ENCODE results near the gene FUT1. TPM values are rescaled to one million over a fixed set of nuclear protein-coding genes. Genes with fewer than 3 reads are reported as not detected.

The FUT1 gene
- total RNA-seq, result 0.39 TPM in 1 of 2 replicates, not detected in the other

GRCh38 chr19:48752496-48753365 lies at the start of gene FUT1:
Gene FUT1, minus strand, starts transcription at chr19:48752641. Its CDS starts 1,360 bp downstream, at chr19:48751281.

DNA sequence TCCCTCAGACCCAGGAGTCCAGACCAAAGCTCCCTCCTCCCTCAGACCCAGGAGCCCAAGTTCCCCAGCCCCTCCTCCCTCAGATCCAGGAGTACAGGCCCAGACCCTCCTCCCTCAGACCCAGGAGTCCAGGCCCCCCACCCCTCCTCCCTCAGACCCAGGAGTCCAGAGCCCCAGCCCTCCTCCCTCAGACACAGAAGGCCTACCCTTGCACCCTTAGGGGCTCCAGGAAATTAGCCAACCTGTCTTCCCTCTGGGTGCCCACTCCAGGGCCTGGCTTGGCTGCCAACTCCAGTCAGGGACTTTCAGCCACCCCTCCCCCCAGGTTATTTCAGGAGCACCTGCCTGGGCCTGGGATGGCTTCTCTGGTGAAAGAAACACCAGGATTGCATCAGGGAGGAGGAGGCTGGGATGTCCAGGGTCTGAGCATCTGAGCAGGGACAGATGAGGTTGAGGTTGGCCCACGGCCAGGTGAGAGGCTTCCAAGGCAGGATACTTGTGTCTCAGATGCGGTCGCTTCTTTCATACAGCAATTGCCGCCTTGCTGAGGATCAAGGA lies 2.7 kb upstream of the FUT1 start, which contains the start of gene FGF21:
FGF21 (plus strand) TSS at position 441 of the 558 bp plus-strand sequence. CDS start 713 bp downstream, outside the sequence.

DNA sequence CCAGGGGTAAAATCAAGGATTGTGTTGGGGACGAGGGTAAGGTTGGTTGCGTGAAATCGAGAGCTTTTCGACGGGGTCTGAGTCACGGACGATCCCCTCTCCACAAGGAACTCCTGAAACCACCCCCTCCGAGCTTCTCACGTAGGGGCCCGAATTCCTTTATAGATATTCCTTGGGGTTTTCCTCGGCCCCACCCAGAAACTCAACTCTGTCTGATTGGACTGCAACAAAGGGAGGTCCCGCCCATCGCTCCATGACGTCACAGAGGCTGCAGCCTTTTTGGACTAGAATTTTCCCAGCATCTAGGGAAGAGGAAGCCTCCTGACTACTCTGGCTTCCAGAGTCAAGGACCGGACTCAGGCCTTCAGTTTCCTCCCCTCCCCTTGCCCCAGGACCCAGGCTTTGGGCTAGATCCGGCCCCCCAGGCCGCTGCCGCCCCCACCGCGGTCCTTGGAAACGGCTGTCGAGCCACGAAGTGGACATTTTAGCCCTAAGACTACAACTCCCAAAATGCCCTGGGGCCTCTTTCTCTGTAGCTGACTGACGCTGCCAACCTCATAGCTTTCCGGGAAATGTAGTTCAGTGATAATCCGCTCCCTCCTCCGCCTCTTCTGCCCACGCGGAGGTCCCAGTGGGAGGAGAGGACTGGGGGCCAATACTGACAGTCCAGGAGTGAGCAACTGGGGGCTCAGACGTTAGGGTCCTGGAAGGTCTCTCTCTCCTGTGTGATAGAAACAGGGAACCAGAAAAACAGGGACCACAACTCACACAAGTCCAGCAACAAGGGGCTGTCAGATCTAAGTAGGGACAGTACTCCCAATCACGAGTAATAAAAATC lies 5.5 kb downstream of the FUT1 start, which contains the start of gene IZUMO1:
IZUMO1 (minus strand) TSS at position 172 of the 838 bp plus-strand sequence. CDS start 1,050 bp downstream, outside the sequence.

GRCh38 chr19:48740164-48740972 lies 12.1 kb downstream of the FUT1 start, which contains the start of gene RASIP1:
Gene RASIP1, minus strand, starts transcription at chr19:48740610. Its CDS starts 328 bp downstream, at chr19:48740282.

DNA sequence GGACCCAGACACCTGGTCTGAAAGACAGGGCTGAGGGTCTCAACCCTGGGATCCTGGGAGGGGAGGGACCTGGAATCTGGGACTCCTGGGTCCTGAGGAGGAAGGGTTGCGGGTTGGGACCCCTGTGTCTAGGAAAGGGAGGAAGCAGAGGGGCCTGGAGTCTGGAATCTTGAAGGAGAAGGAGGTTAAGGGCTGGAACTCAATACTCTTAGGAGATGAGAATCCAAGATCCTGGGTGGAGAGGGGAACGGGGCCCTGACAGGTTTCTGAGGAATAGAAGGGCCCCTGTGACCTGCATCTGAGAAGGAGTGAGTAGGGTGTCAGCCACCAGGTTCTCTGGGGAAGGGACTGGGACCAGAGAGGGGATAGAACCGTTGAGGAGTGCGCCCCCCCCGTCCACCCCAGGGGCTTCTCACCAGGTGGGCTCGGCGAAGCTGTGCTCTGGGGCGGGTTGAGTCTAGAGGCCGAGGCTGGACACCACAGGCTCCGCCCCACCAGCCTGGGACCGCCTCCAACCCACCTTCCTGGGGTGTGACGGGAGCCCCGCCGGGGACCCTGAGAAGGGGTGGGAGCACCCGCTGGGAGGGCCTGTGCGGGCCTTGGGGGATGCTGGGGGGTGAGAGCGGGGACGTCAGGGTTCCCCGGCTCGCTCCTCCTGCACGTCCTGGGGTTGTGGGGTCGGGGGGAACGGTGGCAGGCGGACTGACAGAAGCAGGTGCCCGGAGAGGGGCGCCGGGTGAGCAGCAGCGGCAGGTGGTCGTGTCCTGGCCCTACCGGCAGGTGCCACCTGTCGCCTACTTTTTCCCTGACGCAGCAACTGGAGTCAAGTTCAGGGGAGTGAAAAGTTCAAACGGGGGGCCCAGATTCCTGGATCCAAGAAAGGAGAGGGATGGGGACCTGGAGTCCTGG lies 32.9 kb downstream of the FUT1 start, which contains the start of gene MAMSTR:
MAMSTR (minus strand) TSS at position 463 of the 909 bp plus-strand sequence. CDS start 694 bp downstream, outside the sequence.

Other genes starting within 250 kb of the FUT1 start
- 0.26 and 4.5 TPM in 2 replicates for gene LMTK3, start 240.8 kb downstream of the FUT1 start, total RNA-seq
- 0.08 TPM in 1 of 2 replicates, not detected in the other for gene SULT2B1, start 200.5 kb downstream of the FUT1 start, total RNA-seq
- gene SPACA4, start 145.9 kb downstream of the FUT1 start, total RNA-seq, result not detected in 2 replicates
- 0.26 TPM in 1 of 2 replicates, not detected in the other for gene FAM83E, start 137.6 kb downstream of the FUT1 start, total RNA-seq
- 3,283 and 3,843 TPM in 2 replicates for gene RPL18, start 133.5 kb downstream of the FUT1 start, total RNA-seq
- gene SPHK2, start 133.1 kb downstream of the FUT1 start, total RNA-seq, result 9.2 and 12.9 TPM in 2 replicates
- gene DBP, start 115.3 kb downstream of the FUT1 start, total RNA-seq, result 1.2 and 33.1 TPM in 2 replicates
- gene CA11, start 106.5 kb downstream of the FUT1 start, total RNA-seq, result 1.3 and 4.6 TPM in 2 replicates
- gene NTN5, start 79.6 kb downstream of the FUT1 start, total RNA-seq, result 0.72 TPM in 1 of 2 replicates, not detected in the other
- 0.13 TPM in 1 of 2 replicates, not detected in the other for gene FUT2, start 56.7 kb downstream of the FUT1 start, total RNA-seq
- gene MAMSTR, start 32.9 kb downstream of the FUT1 start, total RNA-seq, result 0.56 and 1.6 TPM in 2 replicates
- gene RASIP1, start 12.0 kb downstream of the FUT1 start, total RNA-seq, result 3.4 and 8.3 TPM in 2 replicates
- 0.56 TPM in 1 of 2 replicates, not detected in the other for gene IZUMO1, start 5.7 kb downstream of the FUT1 start, total RNA-seq
- not detected in 2 replicates for gene FGF21, start 2.9 kb upstream of the FUT1 start, total RNA-seq
- gene BCAT2, start 58.4 kb upstream of the FUT1 start, total RNA-seq, result 54.6 and 56.7 TPM in 2 replicates
- gene HSD17B14, start 83.8 kb upstream of the FUT1 start, total RNA-seq, result 4.0 and 4.6 TPM in 2 replicates
- 18.4 and 23.8 TPM in 2 replicates for gene PLEKHA4, start 116.0 kb upstream of the FUT1 start, total RNA-seq
- 34.5 and 39.9 TPM in 2 replicates for gene PPP1R15A, start 119.8 kb upstream of the FUT1 start, total RNA-seq
- gene TULP2, start 146.1 kb upstream of the FUT1 start, total RNA-seq, result not detected in 2 replicates
- 337 and 467 TPM in 2 replicates for gene NUCB1, start 147.7 kb upstream of the FUT1 start, total RNA-seq
- gene DHDH, start 181.1 kb upstream of the FUT1 start, total RNA-seq, result 0.16 TPM in 1 of 2 replicates, not detected in the other
- gene BAX, start 202.2 kb upstream of the FUT1 start, total RNA-seq, result 111 and 161 TPM in 2 replicates
- gene FTL, start 212.7 kb upstream of the FUT1 start, total RNA-seq, result 4,137 and 8,306 TPM in 2 replicates
- 47.3 and 78.4 TPM in 2 replicates for gene GYS1, start 240.7 kb upstream of the FUT1 start, total RNA-seq
- gene RUVBL2, start 241.2 kb upstream of the FUT1 start, total RNA-seq, result 111 and 241 TPM in 2 replicates

Data from epithelial cell of alveolus of lung (primary cell).